ENCODE measurements around the gene NYAP1.
"Not testable (repeated sequence)": the region's sequence is repeated elsewhere in the genome, so short reads cannot be mapped to it uniquely, and the experiment has no call there.

NYAP1 gene

DNA sequence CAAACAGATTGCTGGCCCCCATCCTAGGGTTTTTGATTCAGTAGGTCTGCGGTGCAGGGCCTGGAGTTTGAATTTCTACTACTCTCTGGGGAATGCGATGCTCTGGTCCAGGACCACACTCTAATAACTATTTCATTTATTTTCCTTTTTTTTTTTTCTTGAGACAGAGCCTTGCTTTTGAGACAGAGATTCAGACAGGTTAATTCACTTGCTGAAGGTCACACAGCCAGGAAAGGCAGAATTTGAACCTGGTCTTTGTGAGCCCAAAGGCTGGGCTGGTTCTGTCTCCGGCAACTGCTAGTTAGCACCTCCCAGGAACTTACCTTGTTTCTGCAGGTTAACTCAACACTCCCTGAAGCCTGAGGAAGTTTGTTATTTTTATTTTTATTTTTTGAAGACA, 31.2 kb upstream of the NYAP1 start:
- no peak for DNase-seq (ENCODE audit: low read depth)
- H3K4me3 ChIP-seq (replicated peaks; ENCODE audit: low read depth, low read length), result no peak overlapping the region
- TF ChIP-seq, protein P1, sequence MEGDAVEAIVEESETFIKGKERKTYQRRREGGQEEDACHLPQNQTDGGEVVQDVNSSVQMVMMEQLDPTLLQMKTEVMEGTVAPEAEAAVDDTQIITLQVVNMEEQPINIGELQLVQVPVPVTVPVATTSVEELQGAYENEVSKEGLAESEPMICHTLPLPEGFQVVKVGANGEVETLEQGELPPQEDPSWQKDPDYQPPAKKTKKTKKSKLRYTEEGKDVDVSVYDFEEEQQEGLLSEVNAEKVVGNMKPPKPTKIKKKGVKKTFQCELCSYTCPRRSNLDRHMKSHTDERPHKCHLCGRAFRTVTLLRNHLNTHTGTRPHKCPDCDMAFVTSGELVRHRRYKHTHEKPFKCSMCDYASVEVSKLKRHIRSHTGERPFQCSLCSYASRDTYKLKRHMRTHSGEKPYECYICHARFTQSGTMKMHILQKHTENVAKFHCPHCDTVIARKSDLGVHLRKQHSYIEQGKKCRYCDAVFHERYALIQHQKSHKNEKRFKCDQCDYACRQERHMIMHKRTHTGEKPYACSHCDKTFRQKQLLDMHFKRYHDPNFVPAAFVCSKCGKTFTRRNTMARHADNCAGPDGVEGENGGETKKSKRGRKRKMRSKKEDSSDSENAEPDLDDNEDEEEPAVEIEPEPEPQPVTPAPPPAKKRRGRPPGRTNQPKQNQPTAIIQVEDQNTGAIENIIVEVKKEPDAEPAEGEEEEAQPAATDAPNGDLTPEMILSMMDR (IDR thresholded peaks at IDR 0.05; ENCODE audit: low read length, missing control alignments), result no peak

DNA sequence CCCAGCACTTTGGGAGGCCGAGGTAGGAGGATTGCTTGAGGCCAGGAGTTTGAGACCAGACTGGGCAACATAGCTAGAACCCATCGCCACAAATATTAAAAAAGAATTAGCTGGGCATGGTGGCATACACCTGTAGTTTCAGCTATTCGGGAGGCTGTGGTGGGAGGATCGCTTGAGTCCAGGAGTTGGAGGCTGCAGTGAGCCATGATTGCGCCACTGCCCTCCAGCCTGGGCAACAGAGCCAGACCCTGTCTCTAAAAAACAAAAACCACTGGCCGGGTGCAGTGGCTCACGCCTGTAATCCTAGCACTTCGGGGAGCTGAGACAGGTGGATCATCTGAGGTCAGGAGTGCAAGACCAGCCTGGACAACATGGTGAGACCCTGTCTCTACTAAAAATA, 29.9 kb upstream of the NYAP1 start:
- not testable (repeated sequence) for DNase-seq (ENCODE audit: low read depth)

DNA sequence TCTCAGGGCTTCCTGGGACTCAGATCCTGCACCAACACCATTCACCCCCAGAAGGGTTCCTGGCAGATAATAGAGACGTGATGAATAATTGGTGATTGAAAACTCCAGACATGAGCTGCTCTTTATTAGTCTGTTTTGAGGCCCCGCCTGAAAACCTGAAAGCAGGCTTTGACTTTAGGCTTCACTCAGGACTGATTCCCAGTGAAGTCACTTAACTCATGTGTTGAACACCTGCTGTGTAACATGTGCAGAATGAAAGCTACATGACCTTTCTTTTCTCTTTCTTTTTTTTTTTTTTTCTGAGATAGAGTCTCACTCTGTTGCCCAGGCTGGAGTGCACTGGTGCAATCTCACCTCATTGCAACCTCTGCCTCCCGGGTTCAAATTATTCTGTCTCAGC, 28.5 kb upstream of the NYAP1 start:
- H3K4me3 ChIP-seq (replicated peaks; ENCODE audit: low read depth, low read length), result no peak overlapping the region
- TF ChIP-seq, protein P1 (IDR thresholded peaks at IDR 0.05; ENCODE audit: low read length, missing control alignments), result no peak
- no peak for DNase-seq (ENCODE audit: low read depth)

More for the DNA sequence above, 29.9 kb upstream of the NYAP1 start:
- H3K4me3 ChIP-seq (replicated peaks; ENCODE audit: low read depth, low read length), result not testable (repeated sequence)

DNA sequence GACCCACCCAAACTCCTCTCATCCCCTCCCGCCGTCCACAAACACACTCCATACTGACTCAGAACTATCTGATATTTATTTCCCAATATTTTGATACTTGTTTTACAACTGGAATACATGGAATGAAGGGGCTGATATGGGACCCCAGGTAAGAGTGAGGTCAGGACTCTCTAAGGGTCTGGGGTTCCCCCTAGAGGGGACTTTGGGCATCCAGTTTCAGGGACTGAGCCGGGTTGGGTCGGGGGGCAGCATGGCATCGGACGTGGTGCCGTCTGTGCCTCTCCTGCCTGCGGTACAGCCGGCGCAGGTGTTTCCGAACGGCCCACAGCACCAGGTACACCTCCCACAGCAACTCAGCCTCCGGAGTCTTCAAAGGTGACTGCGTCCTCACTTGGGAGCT, 27.2 kb upstream of the NYAP1 start:
- no peak for DNase-seq (ENCODE audit: low read depth)

DNA sequence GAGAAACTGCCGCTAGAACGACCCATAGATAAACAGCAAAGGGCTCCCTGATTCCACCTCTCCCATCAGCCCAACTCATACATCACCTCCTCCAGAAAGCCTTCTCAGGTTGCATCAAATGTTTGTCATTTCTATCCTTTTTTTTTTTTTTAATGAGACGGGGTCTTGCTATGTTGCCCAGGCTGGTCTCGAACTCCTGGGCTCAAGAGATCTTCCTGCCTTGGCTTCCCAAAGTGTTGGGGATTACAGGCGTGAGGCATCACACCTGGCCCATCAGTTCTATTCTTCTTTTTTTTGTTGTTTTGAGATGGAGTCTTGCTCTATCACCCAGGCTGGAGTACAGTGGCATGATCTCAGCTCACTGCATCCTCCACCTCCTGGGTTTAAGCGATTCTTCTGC, 26.7 kb upstream of the NYAP1 start:
- no peak for DNase-seq (ENCODE audit: low read depth)
- TF ChIP-seq, protein P1 (IDR thresholded peaks at IDR 0.05; ENCODE audit: low read length, missing control alignments), result no peak
- no peak overlapping the region for H3K4me3 ChIP-seq (replicated peaks; ENCODE audit: low read depth, low read length)

More for the DNA sequence above, 27.2 kb upstream of the NYAP1 start:
- no peak overlapping the region for H3K4me3 ChIP-seq (replicated peaks; ENCODE audit: low read depth, low read length)
- TF ChIP-seq, protein P1 (IDR thresholded peaks at IDR 0.05; ENCODE audit: low read length, missing control alignments), result no peak

DNA sequence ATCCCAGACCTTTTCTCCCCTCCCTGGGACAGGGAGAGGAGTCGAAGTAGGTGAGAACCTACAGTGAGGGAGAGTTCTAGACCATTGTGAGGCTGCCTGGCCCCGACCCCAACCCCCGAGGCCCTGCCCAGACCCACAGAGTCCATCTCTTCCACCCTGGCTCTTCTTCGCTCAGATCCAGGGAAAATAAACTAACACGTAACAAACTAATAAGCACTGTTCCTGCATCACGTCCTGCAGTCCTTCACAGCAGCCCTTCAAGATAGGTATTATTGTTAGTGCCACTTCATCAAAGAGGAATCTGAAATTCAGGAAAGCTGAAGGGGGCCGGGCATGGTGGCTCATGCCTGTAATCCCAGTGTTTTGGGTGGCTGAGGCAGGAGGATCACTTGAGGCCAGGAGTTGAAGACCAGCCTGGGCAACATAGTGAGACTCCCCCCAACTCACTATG, 19.5 kb upstream of the NYAP1 start, which contains the start of gene SPACDR:
TSS of gene SPACDR (minus strand) at position 51 of the 451 bp plus-strand sequence. CDS start 235 bp downstream, outside the sequence.
- DNase-seq (ENCODE audit: low read depth), result no peak
- TF ChIP-seq, protein P1 (IDR thresholded peaks at IDR 0.05; ENCODE audit: low read length, missing control alignments), result no peak

DNA sequence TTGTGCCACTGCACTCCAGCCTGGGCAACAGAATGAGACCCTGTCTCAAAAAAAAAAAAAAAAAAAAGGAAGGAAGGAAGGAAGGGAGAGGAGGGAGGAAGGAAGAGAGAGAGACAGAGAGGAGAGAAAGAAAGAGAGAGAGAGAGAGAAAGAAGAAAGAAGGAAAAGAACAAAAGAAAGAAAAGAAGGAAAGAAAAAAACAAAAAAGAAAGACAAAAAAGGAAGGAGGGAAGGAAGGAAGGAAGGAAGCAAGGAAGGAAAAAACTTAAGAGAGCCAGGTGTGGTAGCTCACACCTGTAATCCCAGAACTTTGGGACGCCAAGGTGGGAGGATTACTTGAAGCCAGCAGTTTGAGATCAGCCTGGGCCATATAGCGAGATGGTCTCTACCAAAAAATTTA, 18.9 kb upstream of the NYAP1 start:
- DNase-seq (ENCODE audit: low read depth), result no peak
- H3K4me3 ChIP-seq (replicated peaks; ENCODE audit: low read depth, low read length), result no peak overlapping the region
- TF ChIP-seq, protein P1 (IDR thresholded peaks at IDR 0.05; ENCODE audit: low read length, missing control alignments), result no peak

More for the DNA sequence above, 19.5 kb upstream of the NYAP1 start, which contains the start of gene SPACDR:
- H3K4me3 ChIP-seq (replicated peaks; ENCODE audit: low read depth, low read length), result no peak within 1 kb of the TSS

Measured in fibroblast of pulmonary artery (primary cell).